ENCODE measurements around the gene CDH3. TPM values are rescaled to one million over a fixed set of nuclear protein-coding genes. Genes with fewer than 3 reads are reported as not detected.

Gene CDH3
- total RNA-seq, 1 donor = not detected

- no peak for DNase-seq (ENCODE audit: low read depth)
- H3K4me3 ChIP-seq (ENCODE audit: low read depth, low read length) = no peak overlapping the region
- TF ChIP-seq CTCF (IDR thresholded peaks at IDR 0.05; ENCODE audit: insufficient read depth, low read length) = no peak
Measured at GRCh38 chr16:68612996-68613395, 32.1 kb upstream of the CDH3 start.

GRCh38 chr16:68617734-68618133 is 27.4 kb upstream of the CDH3 start:
- DNase-seq (ENCODE audit: low read depth) = no peak
- TF ChIP-seq CTCF (IDR thresholded peaks at IDR 0.05; ENCODE audit: insufficient read depth, low read length) = no peak
- no peak overlapping the region for H3K4me3 ChIP-seq (ENCODE audit: low read depth, low read length)

- no peak for TF ChIP-seq CTCF (IDR thresholded peaks at IDR 0.05; ENCODE audit: insufficient read depth, low read length)
- no peak for DNase-seq (ENCODE audit: low read depth)
- H3K4me3 ChIP-seq (ENCODE audit: low read depth, low read length) = no peak overlapping the region
Measured at GRCh38 chr16:68626557-68626956, 18.6 kb upstream of the CDH3 start.

- DNase-seq (ENCODE audit: low read depth) = no peak
- TF ChIP-seq CTCF (IDR thresholded peaks at IDR 0.05; ENCODE audit: insufficient read depth, low read length) = no peak
- H3K4me3 ChIP-seq (ENCODE audit: low read depth, low read length) = no peak overlapping the region
Measured at GRCh38 chr16:68627951-68628425, 17.1 kb upstream of the CDH3 start.

GRCh38 chr16:68629351-68629910 is 15.7 kb upstream of the CDH3 start:
- H3K4me3 ChIP-seq (ENCODE audit: low read depth, low read length) = no peak overlapping the region
- no peak for DNase-seq (ENCODE audit: low read depth)
- no peak for TF ChIP-seq CTCF (IDR thresholded peaks at IDR 0.05; ENCODE audit: insufficient read depth, low read length)

- no peak for TF ChIP-seq CTCF (IDR thresholded peaks at IDR 0.05; ENCODE audit: insufficient read depth, low read length)
- H3K4me3 ChIP-seq (ENCODE audit: low read depth, low read length) = no peak overlapping the region
- DNase-seq (ENCODE audit: low read depth) = no peak
Measured at GRCh38 chr16:68636064-68636560, 9.0 kb upstream of the CDH3 start.

GRCh38 chr16:68636818-68637217 is 8.3 kb upstream of the CDH3 start:
- no peak for TF ChIP-seq CTCF (IDR thresholded peaks at IDR 0.05; ENCODE audit: insufficient read depth, low read length)
- H3K4me3 ChIP-seq (ENCODE audit: low read depth, low read length) = no peak overlapping the region
- DNase-seq (ENCODE audit: low read depth) = no peak
